ENCODE data around the gene TMEM18.

TMEM18 gene

DNA sequence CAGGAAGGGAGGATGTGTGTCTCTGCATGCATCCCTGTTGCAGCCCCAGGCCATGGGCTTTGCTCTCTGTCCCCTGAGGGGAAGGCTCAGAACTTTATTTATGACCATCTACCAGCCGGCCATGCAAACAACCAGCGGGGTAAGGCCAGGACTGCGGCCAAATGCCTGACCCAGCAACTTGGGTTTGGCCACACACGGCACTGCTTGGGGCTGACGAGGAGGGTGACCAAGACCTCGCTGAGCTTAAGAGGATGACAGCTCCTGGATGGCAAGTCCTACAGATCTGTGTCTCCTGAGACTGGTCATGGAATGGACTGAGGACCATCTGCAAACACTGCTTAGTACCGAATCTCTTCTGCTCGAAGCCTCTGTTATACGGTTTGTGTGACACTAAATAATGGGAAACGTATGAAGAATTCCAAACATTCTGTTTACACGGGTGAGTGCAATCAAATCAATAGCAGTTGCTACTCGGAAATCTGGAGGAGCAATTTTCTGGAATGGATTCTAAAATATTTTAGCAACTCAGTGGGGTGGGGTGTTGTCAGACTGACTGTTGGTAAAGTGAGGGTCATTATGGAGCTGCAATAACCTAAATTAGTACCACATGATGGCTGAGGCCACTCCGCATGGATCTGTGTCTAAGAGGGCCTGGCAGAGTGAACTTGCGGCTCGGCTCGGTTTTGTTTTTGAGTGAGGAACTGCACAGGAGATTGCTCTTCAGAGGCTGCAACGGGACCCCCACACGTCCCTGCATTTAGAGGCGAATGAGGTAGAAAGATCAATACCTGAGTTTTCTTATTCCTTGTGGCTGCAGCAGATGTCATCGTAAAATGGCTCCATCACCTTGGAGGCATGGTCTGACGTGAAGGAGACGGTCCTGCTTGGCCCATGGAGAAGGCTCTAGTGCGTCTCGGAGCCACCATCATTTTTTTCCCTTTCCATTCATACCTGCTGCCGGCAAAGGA is 26.6 kb downstream of the TMEM18 start:
- DNase-seq: no peak

DNA sequence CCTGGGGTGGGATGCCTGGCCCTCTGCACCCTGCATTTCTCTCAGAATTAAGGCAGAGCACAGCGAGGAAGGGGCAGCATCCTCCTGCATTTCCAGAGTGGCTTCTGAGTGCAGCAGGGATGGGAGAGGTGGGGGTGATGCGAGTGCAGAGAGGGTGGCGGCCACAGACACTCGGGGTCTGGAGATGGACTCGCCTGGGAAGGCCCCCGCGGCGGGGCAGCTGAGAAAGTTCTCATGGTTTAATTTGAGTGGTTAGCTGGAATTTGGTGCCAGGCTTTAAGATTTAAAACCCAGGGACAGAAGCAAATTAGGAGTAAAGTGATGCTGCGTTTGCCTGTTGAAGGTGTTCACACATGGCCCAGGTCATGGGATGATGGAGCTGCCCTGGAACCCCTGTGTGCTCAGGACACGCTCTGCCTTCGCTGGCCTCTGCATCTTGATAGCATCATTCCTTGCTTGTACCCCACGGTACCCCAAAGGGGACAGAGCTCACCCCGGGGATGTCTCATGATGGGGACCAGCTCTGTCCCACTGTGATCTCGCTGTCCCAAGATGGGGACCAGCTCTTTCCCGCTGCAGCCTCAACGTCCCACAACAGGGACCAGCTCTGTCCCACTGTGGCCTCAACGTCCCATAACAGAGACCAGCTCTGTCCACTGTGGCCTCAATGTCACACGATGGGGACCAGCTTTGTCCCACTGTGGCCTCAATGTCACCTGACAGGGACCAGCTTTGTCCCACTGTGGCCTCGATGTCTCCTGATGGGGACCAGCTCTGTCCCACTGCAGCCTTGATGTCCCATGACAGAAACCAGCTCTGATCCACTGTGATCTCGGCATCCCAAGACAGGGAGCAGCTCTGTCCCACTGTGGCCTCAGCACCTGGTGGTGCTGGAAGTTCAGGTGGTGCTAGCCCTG is 27.5 kb downstream of the TMEM18 start:
- DNase-seq: no peak

DNA sequence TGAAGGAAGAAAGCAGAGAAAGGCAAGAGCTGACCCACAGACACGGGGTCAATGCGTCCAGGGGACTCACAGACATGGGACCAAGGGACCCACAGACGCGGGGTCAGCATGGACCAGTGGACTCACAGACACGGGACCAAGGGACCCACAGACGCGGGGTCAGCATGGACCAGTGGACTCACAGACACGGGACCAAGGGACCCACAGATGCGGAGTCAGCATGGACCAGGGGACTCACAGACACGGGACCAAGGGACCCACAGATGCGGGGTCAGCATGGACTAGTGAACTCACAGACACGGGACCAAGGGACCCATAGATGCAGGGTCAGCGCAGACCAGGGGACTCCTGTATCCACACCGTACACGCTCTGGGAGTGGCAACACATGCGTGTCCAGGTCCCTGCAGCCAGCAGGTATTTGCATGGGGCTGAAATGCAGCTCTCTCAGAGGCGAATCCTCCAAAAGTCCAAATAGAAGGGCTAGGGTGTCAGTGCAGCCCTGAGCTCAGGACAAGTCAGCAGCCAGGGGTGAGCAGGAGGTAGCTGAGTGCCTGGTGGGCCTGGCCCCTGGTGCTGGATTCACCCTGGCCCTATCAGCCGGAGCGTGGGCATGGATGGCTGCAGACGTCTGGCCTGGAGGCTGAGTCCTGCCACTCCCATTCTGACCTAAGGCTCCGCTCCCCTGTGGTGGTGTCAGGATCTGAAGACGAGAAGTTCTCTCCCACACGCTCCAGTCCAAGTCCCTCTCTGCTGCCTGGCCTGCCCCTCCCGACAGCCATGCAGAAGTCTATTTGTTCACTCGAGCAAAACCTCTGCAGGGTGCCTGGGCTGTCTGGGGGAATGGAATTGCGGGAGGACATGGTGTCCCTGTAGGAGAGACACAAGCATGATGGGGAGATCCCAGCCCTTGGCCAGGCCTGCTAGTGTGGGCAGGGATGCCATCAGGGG is 28.5 kb downstream of the TMEM18 start:
- DNase-seq: no peak

DNA sequence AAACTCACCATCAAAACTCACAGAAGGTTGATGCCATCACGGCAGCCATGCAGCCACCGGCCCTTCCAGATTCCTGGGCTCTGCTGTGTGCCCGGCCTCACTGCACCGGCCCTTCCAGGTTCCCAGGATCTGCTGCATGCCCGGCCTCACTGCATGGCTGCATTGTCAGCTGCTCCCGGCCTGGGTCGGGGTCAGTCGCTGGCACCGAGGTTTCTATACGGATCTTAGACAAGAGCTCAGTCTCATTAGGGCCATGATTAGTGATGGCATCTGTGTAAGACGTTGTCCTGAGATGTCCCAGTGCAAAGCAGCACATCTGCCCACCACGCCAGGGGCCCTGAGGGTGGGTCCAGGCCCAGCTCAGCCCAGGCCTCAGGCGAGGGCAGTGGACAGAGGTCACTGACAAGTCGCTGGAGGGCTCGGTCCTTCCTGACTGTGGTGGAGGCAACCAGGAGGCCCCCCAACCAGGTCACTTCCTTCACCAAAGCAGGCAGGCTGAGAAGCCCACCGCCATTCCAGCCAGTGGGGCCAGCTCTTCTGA is 29.4 kb downstream of the TMEM18 start:
- no peak for DNase-seq

DNA sequence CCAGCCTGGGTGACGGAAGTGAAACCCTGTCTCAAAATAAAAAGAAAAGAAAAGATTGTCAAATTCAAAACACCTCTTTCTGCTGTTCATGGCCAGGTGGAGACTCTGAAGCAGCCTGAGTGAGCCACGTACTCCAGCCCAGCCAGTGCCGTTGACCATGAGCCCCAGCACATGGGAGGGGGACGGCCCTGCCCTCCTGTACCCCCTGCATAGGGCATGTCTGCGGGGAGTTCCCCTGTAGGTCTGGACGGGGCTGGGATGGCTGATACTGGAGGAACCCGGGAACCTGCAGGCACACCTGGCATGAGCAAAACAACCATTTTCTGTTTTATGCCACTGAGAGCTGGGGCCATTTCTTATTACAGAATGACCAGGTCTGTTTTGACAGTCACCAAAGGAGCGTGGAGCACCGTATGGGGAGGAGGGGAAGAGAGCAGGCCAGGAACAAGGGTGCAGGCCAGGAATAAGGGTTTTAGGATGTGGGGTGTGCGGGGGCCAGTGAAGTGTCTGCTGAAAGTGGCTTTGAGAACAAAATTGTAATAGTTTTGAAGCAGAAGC is 30.1 kb downstream of the TMEM18 start:
- DNase-seq: no peak

DNA sequence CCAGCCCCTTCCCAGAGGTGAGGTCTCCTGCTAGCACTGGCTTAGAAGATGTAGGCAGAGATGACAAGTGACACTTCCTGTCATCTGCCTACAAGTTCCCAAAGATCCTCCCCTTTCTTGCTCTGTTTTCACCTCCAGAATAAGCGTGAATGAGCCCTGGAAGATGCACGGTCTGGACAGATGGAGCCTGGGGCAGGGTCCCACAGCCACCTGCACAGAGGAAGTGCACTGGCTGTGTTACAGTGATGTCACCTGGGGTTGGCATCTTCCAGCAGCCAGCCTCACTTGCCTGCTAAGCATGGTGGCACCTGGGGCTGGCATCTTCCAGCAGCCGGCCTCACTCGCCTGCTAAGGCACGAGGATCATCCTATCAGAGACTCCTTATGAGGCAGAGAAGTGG is 32.3 kb downstream of the TMEM18 start:
- DNase-seq: no peak

DNA sequence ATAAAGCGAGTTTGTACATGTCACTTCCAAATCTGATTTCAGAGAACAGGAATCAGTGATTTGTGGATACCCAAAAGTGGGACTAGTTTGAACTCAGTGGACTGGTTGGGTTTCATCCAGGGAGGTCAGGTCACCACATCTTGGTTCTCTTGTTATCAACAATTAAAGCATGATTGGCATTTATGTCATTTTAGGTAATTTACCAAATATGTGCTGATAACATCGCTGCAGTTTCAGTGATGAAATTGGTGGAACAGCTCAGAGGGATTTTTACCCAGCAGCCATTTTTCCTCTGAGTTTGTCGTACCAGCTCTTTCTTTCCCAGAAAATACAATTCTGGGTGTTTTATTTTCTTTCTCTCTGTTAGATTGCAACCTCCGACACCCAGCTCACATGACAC is 33.4 kb downstream of the TMEM18 start:
- DNase-seq: no peak

DNA sequence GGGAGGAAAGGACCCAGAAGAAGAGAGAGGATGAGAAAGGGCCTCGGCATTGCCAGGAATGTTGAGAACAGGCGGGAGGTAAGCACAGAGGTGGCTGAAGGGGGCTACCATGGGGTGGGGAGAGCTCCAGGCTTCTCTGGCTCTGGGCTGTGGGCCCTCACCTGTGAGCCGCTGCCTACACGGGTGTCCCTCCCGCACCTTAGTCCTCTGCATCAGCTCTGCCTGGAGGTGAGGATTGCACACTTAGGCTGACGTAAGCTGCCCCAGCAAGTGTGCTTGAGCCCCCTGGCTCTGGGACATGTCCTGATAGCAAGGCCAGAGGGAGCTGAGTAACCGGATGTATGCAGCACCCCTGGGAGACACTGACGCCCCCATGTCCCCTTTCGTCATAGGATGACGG is 33.9 kb downstream of the TMEM18 start:
- no peak for DNase-seq

DNA sequence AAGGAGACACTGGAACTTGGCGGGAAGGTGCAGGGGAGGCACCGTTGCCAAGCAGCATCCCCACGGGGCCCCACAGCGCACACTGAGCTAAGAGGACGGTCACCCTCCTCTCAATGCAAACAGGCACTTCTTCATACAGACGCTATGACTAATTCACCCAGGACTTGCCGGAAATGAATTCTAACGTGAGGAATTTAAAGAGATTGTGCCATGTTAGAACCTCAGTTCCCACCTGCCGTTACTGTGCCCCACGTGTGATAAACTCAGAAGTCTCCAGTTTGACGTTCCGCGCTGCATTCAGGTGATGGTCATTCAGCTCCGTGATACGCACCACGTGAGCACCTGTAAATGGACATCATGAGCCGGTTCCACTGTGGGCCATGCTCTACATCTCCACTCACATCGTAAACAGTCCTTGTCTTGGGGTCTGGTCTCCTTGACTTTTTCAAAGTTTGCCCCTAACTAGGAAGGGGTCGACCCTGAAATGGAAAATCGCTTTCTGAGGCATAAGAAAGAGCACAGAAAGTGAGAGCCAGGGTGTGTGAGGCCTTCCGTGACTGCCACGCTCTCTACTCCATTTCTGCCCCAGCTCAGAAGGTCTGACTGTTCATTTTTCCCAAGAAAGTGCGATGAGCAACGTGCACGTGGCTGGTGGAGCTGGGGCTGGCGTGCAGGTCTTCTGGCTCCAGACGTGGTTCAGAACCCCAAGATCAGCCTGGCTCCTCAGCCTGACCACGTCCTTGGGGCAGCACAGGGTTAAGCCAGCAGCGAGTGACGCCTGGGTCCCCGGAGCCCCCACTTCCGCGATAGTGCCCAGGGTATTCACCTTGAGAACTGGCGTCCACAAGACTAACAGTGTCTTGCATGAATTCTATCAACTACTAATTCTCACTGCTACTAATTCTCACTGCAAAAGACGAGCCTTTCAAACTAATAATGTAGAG is 35.1 kb downstream of the TMEM18 start:
- no peak for DNase-seq

DNA sequence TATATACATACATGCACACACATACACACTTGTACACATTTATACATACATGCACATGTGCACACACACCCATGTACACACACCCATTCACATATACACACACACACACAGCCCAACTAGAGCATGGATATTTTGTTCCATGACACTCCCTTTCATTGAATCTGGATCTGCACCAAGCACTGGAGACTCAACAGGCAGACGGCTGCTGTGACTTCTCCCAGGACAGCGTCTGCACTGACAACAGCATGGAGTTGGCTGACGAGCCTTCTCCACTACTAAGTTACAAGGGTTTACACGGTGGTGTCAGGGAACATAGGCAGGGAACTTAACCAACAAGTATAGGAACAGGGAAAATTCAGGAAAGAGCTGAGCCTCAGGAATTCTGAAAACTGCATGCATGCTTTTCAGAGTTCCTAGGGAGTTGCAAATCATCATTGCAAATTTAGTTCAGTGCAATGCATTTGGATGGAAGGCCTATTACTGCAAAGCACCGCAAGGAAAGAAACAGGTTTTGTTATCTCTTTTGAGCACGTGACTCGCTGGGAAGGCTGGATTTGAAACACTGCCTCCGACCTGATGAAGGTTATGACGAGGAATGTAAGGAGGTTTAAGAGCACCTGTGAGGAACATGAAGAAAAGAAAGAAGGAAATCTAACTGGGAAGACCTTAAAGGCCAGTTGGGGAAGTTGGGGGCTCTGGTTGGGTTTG is 35.9 kb downstream of the TMEM18 start:
- DNase-seq: no peak

DNA sequence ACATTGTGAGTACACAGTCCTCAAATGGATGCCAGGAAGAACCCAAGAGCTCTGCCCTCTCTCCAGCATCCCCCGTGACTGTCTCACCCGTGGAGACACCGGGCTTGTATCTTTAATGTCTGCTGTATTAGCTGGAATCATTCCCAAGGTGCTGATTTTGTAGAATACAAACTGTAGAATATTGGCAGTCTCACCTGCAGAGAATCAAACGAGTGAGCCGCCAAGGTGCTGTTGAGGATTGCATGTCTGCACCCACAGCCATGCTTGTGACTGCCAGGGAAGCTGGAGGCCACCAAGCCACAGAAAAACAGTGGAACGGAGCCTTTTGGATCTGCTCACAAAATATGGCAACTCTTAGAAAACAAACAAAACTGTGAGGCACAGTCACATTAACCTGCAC is 37.5 kb downstream of the TMEM18 start:
- no peak for DNase-seq

DNA sequence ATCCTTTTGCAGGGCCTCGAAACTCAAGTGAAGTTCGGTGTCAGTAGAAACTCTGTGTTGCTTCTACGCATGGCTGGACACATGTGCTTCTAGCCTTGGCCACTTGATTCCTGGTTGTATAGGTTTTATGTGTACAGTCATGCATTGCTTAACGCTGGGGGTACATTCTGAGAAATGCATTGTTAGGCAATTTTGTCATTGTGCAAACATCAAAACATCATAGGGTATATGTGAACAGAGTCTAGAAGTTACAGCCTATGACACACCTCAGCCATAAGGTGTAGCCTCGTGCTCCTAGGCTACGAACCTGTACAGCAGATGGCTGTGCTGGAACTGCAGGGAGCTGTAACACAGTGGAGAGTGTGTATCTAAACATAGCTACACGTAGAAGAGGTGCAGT is 39.4 kb downstream of the TMEM18 start:
- no peak for DNase-seq

DNA sequence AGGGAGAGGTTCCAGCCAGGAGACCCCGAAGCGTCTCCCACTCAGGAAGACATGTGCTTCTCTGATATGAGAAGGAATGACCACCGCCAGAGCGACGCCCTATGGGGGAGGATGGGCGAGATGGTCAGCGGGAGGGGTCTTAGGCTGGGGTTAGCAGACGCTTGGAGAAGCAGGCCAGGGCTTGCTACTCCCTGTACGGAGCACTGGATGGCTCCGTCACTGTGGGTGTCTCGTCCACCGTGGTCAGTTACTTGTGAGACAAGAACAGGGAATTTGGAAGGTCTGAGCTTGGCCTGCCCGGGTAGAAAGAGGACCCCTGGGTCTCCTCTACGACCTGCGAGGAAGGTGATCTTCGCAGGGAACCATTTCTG is 39.8 kb downstream of the TMEM18 start:
- no peak for DNase-seq

DNA sequence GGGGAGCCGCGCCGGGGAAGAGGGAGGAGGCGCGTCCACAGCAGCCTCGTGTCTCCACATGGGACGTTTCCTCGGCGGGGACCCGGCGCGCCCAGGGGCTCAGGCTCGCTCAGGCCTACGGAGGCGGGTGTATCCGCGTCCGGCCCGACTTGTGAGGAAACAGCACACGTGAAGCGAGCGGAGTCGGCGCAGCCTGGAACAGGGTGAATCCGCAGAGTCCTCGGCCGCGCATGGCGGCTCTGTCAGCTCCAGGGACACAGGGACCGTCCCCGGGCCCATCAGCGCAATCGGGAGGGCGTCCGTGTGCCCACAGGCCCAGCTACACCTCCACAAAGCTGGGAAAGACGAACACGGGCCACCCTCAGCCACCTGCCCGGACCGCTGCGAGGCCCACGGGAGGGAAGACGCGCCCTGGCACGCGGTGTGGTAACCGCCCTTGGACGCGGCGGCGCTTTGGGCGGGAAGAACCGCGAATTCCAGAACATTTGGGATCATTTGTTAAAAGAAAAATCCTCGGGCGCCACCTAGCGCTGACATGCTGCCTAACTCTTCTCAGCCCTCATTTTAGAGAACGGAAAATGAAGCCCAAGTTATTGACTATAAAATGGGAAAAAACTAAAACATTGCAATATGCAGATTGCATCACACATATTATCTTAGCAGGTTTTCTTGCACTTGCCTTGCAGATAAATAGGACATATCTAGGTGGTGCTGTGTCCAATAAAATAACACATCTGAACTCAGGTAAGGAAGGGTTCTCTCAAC is 40.4 kb downstream of the TMEM18 start:
- DNase-seq: no peak

DNA sequence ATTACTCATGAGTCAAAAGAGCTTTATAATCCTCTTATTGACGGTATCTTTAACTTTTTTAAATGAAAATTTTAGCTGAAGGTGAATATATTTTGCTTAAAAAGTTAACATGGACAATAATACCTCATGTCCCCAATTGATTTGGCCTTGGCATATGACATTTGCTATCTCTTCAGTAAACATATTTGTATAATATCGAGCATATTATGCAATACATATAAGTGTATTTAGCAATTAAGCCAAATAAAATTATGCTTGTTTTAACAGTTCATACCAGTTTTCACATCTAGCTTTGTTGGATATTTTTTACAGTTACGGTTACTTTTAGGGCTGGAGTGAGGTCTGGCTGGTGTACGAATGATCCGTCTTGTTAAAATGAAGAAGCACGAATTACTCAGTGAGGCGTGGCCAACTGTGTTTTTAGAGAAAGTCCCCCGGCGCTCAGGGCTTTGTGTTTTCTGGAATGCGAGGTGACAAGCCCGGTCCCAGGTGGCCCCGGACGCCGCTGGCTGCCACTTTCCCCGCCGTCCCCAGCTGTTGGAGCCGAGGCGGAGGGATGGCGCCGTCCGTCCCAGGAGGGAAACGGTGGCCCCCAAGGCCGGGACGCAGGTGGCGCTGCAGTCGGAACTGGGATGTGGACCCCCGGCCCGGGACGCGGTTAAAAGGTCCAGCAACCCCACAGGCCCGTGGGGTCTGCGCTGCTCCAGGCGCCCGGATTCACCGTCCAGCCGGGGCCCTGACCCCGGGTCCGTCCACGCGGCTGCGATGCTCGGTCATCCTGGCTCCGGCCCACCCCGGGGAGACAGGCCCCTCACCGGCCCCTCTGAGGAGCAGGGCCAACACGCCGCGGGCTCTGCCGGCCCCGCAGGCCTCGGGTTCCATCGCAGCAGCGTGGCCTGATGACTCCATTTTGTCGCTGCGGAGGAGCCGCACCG is 41.3 kb downstream of the TMEM18 start:
- no peak for DNase-seq

DNA sequence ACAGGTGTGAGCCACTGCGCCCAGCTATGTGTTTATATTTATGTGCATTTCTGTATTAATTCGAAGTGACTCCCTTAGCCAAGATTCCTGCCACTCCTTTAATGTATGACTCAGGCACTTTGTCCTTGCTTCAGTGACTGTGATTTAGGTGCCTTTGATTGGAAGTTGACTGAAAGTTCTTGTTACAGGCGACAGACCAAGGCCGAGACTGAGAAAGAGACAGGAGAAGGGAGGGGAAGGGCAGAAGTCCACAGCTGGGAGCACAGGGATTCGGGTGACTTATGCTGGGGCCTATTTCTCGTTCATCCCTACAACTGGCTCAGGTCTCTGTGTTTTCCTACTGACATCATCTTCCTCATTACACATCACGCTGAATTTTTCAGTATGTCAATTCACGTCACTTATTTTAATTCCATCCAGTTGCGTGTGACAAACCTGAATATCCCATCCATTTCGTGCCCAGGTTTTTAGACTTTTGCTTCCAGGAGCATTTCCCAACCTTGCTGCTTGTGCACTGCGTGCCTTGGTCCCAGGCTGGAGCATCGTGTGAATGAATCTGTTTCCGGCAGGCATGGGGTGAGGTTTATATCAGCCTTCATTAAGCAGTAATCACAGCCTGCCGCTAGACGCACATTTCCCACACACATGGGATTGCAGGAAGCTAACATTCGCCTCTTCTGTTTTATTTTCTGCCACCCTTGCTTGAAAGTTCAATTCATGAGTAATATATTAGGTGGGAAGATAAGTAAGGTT is 42.4 kb downstream of the TMEM18 start:
- no peak for DNase-seq

DNA sequence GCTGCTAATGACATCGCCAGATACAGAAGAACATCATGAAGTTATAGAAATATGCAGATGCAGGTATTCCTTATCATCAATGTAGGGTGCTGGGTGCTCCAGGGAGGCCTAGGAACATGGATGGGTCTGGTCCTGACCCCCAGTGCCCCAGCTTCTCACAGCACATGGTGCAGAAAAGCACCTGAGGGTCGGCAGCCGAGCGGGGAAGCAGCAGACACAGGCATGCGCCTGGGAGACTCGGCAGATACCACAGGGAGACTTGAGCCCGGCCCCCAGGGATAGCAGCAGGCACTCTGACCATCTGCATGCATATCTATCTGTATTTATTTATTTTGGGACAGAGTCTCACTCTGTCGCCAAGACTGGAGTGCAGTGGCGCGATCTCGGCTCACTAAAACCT is 43.2 kb downstream of the TMEM18 start:
- DNase-seq: no peak

DNA sequence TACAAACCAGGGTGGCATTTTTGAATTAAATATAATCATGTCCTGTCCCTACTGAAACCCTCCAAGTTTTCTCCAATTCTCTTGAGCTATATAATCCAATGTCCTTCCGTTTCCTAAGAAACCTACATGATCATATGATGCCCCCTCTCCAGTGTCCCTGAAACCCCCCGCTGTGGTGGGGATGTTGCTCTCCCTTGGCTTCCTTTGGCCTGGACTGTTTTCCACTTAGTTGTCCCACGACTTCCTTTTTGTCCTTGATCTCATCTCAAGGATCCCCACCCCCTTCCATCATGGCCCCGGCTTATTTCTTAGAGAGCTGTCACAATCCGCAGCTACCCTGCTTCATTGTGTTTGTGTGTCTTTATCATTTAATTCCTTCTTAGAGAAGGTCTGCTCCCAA is 43.8 kb downstream of the TMEM18 start:
- no peak for DNase-seq
